Measurements from ENCODE around the gene RBM42.

RBM42 gene

DNA sequence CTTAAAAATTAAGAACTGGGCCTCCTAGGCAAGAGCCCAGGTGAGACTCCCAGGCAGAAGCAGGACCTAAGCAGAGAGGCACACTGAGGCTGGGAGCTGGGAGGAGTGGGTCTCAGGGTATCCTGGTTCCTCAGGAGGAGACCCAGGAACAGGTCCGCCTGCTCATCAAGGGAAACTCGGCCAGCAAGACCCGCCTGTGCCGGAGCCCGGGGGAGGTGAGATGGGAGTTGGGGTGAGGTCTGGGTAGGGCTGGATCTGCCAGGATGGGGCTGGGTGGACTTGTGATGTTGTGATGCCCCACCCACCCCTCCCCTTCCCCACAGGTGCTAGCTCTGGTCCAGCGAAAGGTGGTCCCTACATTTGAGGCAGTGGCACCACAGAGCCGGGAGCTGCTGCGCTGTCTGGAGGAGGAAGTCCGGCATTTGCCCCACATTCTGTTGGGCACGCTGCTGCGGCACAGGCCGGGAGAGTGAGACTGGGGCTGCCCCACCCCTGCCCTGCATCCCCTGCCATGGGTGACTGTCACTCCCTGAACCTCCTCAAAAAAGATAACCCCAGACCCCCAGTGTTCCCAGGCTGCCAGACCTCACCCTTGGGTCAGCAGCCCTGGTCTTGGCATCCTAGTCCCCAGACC lies 9.4 kb upstream of the RBM42 start:
- Histone ChIP-seq H3K4me1 (ENCODE audit: insufficient read depth, poor library complexity, severe bottlenecking) (no peaks in the 10 kb centered on the region), H3K36me3 (ENCODE audit: low read depth) (peaks cover 21% of the 10 kb centered on the region), H3K9me3 (ENCODE audit: severe bottlenecking) (no peaks in the 10 kb centered on the region), H3K27me3 (ENCODE audit: insufficient read depth, poor library complexity, severe bottlenecking) (no peaks in the 10 kb centered on the region), H3K27ac (ENCODE audit: poor library complexity, severe bottlenecking) (no peak overlapping the region), H3K4me3 (ENCODE audit: severe bottlenecking) (no peak overlapping the region)
- ATAC-seq (ENCODE audit: low read depth) = no peak
- TF ChIP-seq CTCF (IDR thresholded peaks at IDR 0.05; ENCODE audit: poor library complexity, severe bottlenecking) = no peak
- no peak for DNase-seq (ENCODE audit: low spot score)

- no peak for DNase-seq (ENCODE audit: low spot score)
- Histone ChIP-seq H3K4me3 (ENCODE audit: severe bottlenecking) (no peak overlapping the region), H3K27ac (ENCODE audit: poor library complexity, severe bottlenecking) (no peak overlapping the region), H3K4me1 (ENCODE audit: insufficient read depth, poor library complexity, severe bottlenecking) (no peaks in the 10 kb centered on the region), H3K36me3 (ENCODE audit: low read depth) (peaks cover 20% of the 10 kb centered on the region), H3K27me3 (ENCODE audit: insufficient read depth, poor library complexity, severe bottlenecking) (no peaks in the 10 kb centered on the region), H3K9me3 (ENCODE audit: severe bottlenecking) (no peaks in the 10 kb centered on the region)
- TF ChIP-seq CTCF (IDR thresholded peaks at IDR 0.05; ENCODE audit: poor library complexity, severe bottlenecking) = no peak
- no peak for ATAC-seq (ENCODE audit: low read depth)
Observed at GRCh38 chr19:35620001-35620400, 8.8 kb upstream of the RBM42 start.

DNA sequence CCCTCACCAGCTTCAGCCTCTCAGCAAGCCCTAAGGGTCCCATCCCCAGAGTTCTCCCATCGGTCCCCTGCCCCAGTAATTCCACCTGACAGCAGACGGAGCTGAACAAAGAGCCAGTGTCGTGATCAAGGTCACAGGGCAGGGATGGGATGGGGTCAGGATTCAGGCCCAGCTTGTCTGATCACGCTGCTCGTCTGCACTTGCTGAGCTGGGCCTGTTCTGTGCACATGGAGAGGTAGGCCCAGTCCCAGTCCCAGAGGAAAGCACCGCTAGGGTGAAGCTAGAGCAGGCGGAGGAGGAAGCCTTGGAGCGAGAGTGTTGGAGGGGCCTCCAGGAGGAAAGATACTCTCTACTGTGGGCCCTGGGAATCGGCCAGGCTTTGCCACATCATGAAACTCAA lies 7.1 kb upstream of the RBM42 start:
- Histone ChIP-seq H3K4me1 (ENCODE audit: insufficient read depth, poor library complexity, severe bottlenecking) (no peaks in the 10 kb centered on the region), H3K27me3 (ENCODE audit: insufficient read depth, poor library complexity, severe bottlenecking) (no peaks in the 10 kb centered on the region), H3K9me3 (ENCODE audit: severe bottlenecking) (no peaks in the 10 kb centered on the region), H3K36me3 (ENCODE audit: low read depth) (peaks cover 9% of the 10 kb centered on the region), H3K4me3 (ENCODE audit: severe bottlenecking) (no peak overlapping the region), H3K27ac (ENCODE audit: poor library complexity, severe bottlenecking) (no peak overlapping the region)
- TF ChIP-seq CTCF (IDR thresholded peaks at IDR 0.05; ENCODE audit: poor library complexity, severe bottlenecking) = no peak
- ATAC-seq (ENCODE audit: low read depth) (no peak), DNase-seq (ENCODE audit: low spot score) (no peak)

DNA sequence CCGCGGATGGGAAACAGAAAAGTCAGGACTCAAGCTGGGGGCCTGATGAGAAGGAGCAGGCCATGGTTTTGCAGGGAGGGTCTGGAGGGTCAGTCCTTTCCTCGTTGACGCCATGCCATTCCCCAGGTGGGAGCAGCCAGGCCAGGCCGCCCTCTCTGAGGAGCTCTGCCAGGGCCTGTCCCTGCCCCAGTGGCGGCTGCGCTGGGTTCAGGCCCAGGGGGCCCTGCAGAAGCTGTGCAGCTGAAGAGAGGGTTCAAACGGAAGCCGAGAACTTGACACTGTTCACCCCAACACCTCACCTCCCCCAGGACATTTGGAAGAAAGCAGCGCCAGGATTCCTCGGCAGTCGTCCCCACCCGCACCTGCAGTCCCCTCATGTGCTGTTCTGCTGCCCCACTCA lies 6.1 kb upstream of the RBM42 start:
- ATAC-seq (ENCODE audit: low read depth) (no peak), DNase-seq (ENCODE audit: low spot score) (no peak)
- H3K4me3 ChIP-seq (ENCODE audit: severe bottlenecking) = no peak overlapping the region
- H3K4me1 ChIP-seq (ENCODE audit: insufficient read depth, poor library complexity, severe bottlenecking) = no peaks in the 10 kb centered on the region
- TF ChIP-seq CTCF (IDR thresholded peaks at IDR 0.05; ENCODE audit: poor library complexity, severe bottlenecking) = no peak
- no peak overlapping the region for H3K27ac ChIP-seq (ENCODE audit: poor library complexity, severe bottlenecking)
- H3K27me3 ChIP-seq (ENCODE audit: insufficient read depth, poor library complexity, severe bottlenecking) = no peaks in the 10 kb centered on the region
- peaks cover 7% of the 10 kb centered on the region; the same call in 1 of the 2 replicates for H3K36me3 ChIP-seq (ENCODE audit: low read depth)
- H3K9me3 ChIP-seq (ENCODE audit: severe bottlenecking) = no peaks in the 10 kb centered on the region

DNA sequence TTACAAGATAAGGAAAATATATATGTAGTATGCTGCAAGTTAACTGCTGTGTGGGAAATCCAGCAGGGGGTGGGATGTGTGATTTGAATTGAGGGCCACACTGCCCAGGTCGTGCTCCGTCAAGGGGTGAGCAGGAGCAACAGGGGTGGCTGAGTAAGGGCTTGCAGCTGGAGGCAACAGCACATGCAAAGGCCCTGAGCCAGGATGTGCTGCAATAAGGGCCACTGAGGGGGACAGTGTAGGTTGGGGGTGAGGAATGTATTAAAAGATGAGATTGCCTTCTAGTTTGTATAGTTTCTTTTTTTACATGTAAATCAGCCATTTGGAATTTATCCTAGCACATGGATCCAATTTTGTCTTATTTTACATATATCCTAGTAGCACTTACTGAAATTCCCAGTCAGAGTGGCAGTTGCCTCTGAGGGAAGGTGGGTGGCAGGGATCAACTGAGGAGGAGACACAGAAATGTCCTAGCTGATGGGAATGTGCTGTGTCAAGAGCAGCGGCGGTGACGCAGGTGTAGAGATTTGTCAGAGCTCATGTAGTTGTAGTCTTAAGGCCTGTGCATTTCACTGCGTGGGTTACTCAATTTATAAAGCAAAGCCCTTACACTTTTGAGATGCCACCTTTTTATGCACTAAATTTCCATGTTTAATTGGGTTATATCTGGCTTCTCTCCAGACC lies 5.4 kb upstream of the RBM42 start:
- no peak for TF ChIP-seq CTCF (IDR thresholded peaks at IDR 0.05; ENCODE audit: poor library complexity, severe bottlenecking)
- no peaks in the 10 kb centered on the region for H3K9me3 ChIP-seq (ENCODE audit: severe bottlenecking)
- no peaks in the 10 kb centered on the region for H3K27me3 ChIP-seq (ENCODE audit: insufficient read depth, poor library complexity, severe bottlenecking)
- no peak overlapping the region for H3K4me3 ChIP-seq (ENCODE audit: severe bottlenecking)
- no peaks in the 10 kb centered on the region for H3K4me1 ChIP-seq (ENCODE audit: insufficient read depth, poor library complexity, severe bottlenecking)
- no peak overlapping the region for H3K27ac ChIP-seq (ENCODE audit: poor library complexity, severe bottlenecking)
- ATAC-seq (ENCODE audit: low read depth) (no peak), DNase-seq (ENCODE audit: low spot score) (no peak)
- H3K36me3 ChIP-seq (ENCODE audit: low read depth) = peaks cover 7% of the 10 kb centered on the region; the same call in 1 of the 2 replicates

All from RWPE2 (cell line).